Testis (tissue), 3 donors: Measurements from ENCODE around the gene ITGA6. TPM values are rescaled to one million over a fixed set of nuclear protein-coding genes. Genes with fewer than 3 reads are reported as not detected.

Experiments
- DNase-seq: peaks from one replicate; pipeline ENCODE4 v3.0.0-alpha.2; 2019
- H3K27ac ChIP-seq, 2 donors: fragments of 200-600 bp; sonication (generic); one replicate each; pipeline ENCODE4 v1.5.1; 2019
- H3K27me3 ChIP-seq: fragments of 200-600 bp; sonication (generic); one replicate; pipeline ENCODE4 v1.5.1; 2019
- H3K36me3 ChIP-seq: fragments of 200-600 bp; sonication (generic); one replicate; pipeline ENCODE4 v1.5.1; 2017; ENCODE audit warnings: low read depth; ENCODE audit errors: missing control alignments
- H3K4me1 ChIP-seq: fragments of 200-600 bp; sonication (generic); one replicate; pipeline ENCODE4 v1.5.1; 2019
- H3K4me3 ChIP-seq, 2 donors: fragments of 200-600 bp; sonication (generic); one replicate each; pipeline ENCODE4 v1.5.1; 2017 to 2019
- H3K9me3 ChIP-seq: fragments of 200-600 bp; sonication (generic); one replicate; pipeline ENCODE4 v1.5.1; 2017
- CTCF ChIP-seq, 3 experiments: fragments of 450-650 bp in 2 of 3; fragments of 200-600 bp in 1 of 3; sonication (generic) in 1 of 3; IDR thresholded peaks; one replicate each; pipeline ENCODE4 v1.5.1; 2016 to 2019; ENCODE audit warnings: antibody characterized with exemption in 3 of 3, mild to moderate bottlenecking in 2 of 3, moderate library complexity in 1 of 3
- POLR2A ChIP-seq: fragments of 450-650 bp; IDR thresholded peaks from one replicate; pipeline ENCODE4 v1.6.1; 2017; ENCODE audit warnings: antibody characterized with exemption, mild to moderate bottlenecking, moderate library complexity
- WGBS, 2 donors: methylation state at CpG; one replicate each; pipeline ENCODE4 v1.1.5; 2018; 5-methylcytosine and 5-hydroxymethylcytosine counted together
- intact Hi-C: fragments of 100-400 bp; cut with DNase I; formaldehyde crosslinking; loops from one replicate; pipeline ENCODE4 v1.15.1; 2023; ENCODE audit warnings: low total_unique reads
- polyA plus RNA-seq: library from polyadenylated mRNA; stranded (reverse); fragments of 350-450 nt; fragmentation: Illumina TruSeq; extraction: RNeasy Lipid Tissue Mini Kit (QIAGEN cat#74804); gene quantifications from one replicate; pipeline ENCODE4 v1.2.3, GENCODE V29; 2014; ENCODE audit warnings: low read depth, low replicate concordance; ENCODE audit not compliant: insufficient read depth
- total RNA-seq, 2 donors: library from RNA; depleted of rRNA; stranded (reverse); fragments of >200 nt; gene quantifications; one replicate each; pipeline ENCODE4 v1.2.3, GENCODE V29; 2016

Gene ITGA6
- total and polyA plus RNA-seq, 3 donors from 2014 or later = 57.5 to 232 (median 166) TPM

GRCh38 chr2:172398440-172398839 is 28.9 kb upstream of the ITGA6 start:
- H3K4me1 ChIP-seq = peaks cover 26% of the 10 kb centered on the region
- 48 to 51% methylated on average over 2 of the region's 2 CpGs for WGBS, 2 donors

GRCh38 chr2:172399765-172400164 is 27.6 kb upstream of the ITGA6 start:
- Histone ChIP-seq H3K4me1 (peaks cover 24% of the 10 kb centered on the region), H3K27ac (no peak overlapping the region), H3K9me3 (no peaks in the 10 kb centered on the region), H3K4me3 (no peak overlapping the region), H3K27me3 (no peaks in the 10 kb centered on the region), H3K36me3 (no peaks in the 10 kb centered on the region)
- intact Hi-C loops = no loop called here
- DNase-seq = no peak
- TF ChIP-seq POLR2A (no peak), CTCF (IDR thresholded peaks at IDR 0.05) (no peak)
- 91 to 96% methylated on average over 5 of the region's 5 CpGs for WGBS, 2 donors

More at GRCh38 chr2:172398440-172398839, 28.9 kb upstream of the ITGA6 start:
- no peaks in the 10 kb centered on the region for H3K9me3 ChIP-seq
- H3K27me3 ChIP-seq = no peaks in the 10 kb centered on the region
- DNase-seq = no peak
- H3K36me3 ChIP-seq = no peaks in the 10 kb centered on the region
- no peak overlapping the region for H3K4me3 ChIP-seq
- no peak overlapping the region for H3K27ac ChIP-seq
- intact Hi-C loops = no loop called here
- TF ChIP-seq CTCF (IDR thresholded peaks at IDR 0.05) (peak in 2 of 3 experiments; percentile 7 to 17), POLR2A (no peak)

- Histone ChIP-seq H3K9me3 (no peaks in the 10 kb centered on the region), H3K27ac (no peak overlapping the region), H3K4me1 (peaks cover 21% of the 10 kb centered on the region), H3K4me3 (no peak overlapping the region), H3K36me3 (no peaks in the 10 kb centered on the region), H3K27me3 (no peaks in the 10 kb centered on the region)
- intact Hi-C loops = no loop called here
- WGBS, 2 donors = 78 to 83% methylated on average over 1 of the region's 1 CpG
- DNase-seq = no peak
- no peak for TF ChIP-seq POLR2A
- no peak for TF ChIP-seq CTCF (IDR thresholded peaks at IDR 0.05)
Observed at GRCh38 chr2:172402198-172402597, 25.2 kb upstream of the ITGA6 start.

GRCh38 chr2:172403402-172403801 is 24.0 kb upstream of the ITGA6 start:
- 97 to 100% methylated on average over 2 to 4 of the region's 4 CpGs for WGBS, 2 donors
- no peak for DNase-seq
- intact Hi-C loops = no loop called here
- no peaks in the 10 kb centered on the region for H3K27me3 ChIP-seq
- H3K36me3 ChIP-seq = no peaks in the 10 kb centered on the region
- TF ChIP-seq POLR2A = no peak
- TF ChIP-seq CTCF (IDR thresholded peaks at IDR 0.05) = no peak
- peaks cover 22% of the 10 kb centered on the region for H3K4me1 ChIP-seq
- H3K4me3 ChIP-seq = no peak overlapping the region
- H3K9me3 ChIP-seq = no peaks in the 10 kb centered on the region
- H3K27ac ChIP-seq = no peak overlapping the region

- Histone ChIP-seq H3K36me3 (no peaks in the 10 kb centered on the region), H3K4me1 (peaks cover 23% of the 10 kb centered on the region), H3K4me3 (no peak overlapping the region), H3K27me3 (no peaks in the 10 kb centered on the region), H3K9me3 (no peaks in the 10 kb centered on the region), H3K27ac (no peak overlapping the region)
- intact Hi-C loops = no loop called here
- DNase-seq = no peak
- no peak for TF ChIP-seq POLR2A
- TF ChIP-seq CTCF (IDR thresholded peaks at IDR 0.05) = no peak
- WGBS, 2 donors = 78 to 81% methylated on average over 5 of the region's 5 CpGs
Observed at GRCh38 chr2:172403881-172404468, 23.4 kb upstream of the ITGA6 start.
